Mucosa of descending colon (tissue), 3 donors: Measurements from ENCODE around the gene RGS7BP. TPM values are rescaled to one million over a fixed set of nuclear protein-coding genes. Genes with fewer than 3 reads are reported as not detected.

ENCODE experiments used
- ATAC-seq: fragments of 200-7000 bp; cut with Tn5 transposase; one replicate; pipeline ENCODE4 v1.9.1; 2020; ENCODE audit warnings: mild to moderate bottlenecking, moderate library complexity
- DNase-seq, 3 donors: peaks; one replicate each; pipeline ENCODE4 v3.0.0-alpha.2; 2020
- H3K36me3 ChIP-seq: fragments of 200-600 bp; one replicate; pipeline ENCODE4 v1.8.0; 2021; ENCODE audit warnings: low read depth, mild to moderate bottlenecking
- H3K4me1 ChIP-seq: fragments of 200-600 bp; one replicate; pipeline ENCODE4 v1.8.0; 2021; ENCODE audit warnings: low read depth, mild to moderate bottlenecking
- H3K4me3 ChIP-seq: fragments of 200-600 bp; one replicate; pipeline ENCODE4 v1.8.0; 2021; ENCODE audit warnings: mild to moderate bottlenecking
- H3K9me3 ChIP-seq: fragments of 200-600 bp; one replicate; pipeline ENCODE4 v1.8.0; 2021; ENCODE audit warnings: mild to moderate bottlenecking
- CTCF ChIP-seq: fragments of 200-600 bp; IDR thresholded peaks from one replicate; pipeline ENCODE4 v1.8.0; 2022; ENCODE audit warnings: antibody characterized with exemption, mild to moderate bottlenecking
- intact Hi-C, 2 donors: fragments of 100-400 bp; cut with DNase I in 1 of 2; cut with micrococcal nuclease in 1 of 2; formaldehyde crosslinking; loops; one replicate each; pipeline versions ENCODE4 v1.11.0 to v1.11.1; 2022; cut with DNase I, micrococcal nuclease
- total RNA-seq, 3 donors: library from RNA; stranded (reverse); fragmentation: NEBNext Ultra II Directional in 2 of 3; extraction: Animal tissue kit (Norgen Biotek cat#: 25700) in 2 of 3; gene quantifications; one replicate each; pipeline versions ENCODE4 v1.2.1 to v1.2.4, GENCODE V29; 2021 to 2023
- donor health status: DM: no; HTN: no; CAD: no; lungs with moderate emphysema.
- donor health status: DM: no; HTN: no; CAD: no.
- donor health status: DM: no; HTN: yes; CAD: no.

The RGS7BP gene
- total RNA-seq, 3 donors from 2014 or later = 0.38 to 1.6 (median 0.63) TPM

GRCh38 chr5:64566310-64566916 is 60.6 kb downstream of the RGS7BP start:
- H3K9me3 ChIP-seq = no peaks in the 10 kb centered on the region
- H3K4me3 ChIP-seq = no peak overlapping the region
- no peaks in the 10 kb centered on the region for H3K36me3 ChIP-seq
- no peaks in the 10 kb centered on the region for H3K4me1 ChIP-seq
- TF ChIP-seq CTCF = no peak
- intact Hi-C loops = no loop called here
- DNase-seq (no peak), ATAC-seq (no peak)

- intact Hi-C loops = no loop called here
- Histone ChIP-seq H3K4me3 (no peak overlapping the region), H3K9me3 (no peaks in the 10 kb centered on the region), H3K4me1 (no peaks in the 10 kb centered on the region), H3K36me3 (no peaks in the 10 kb centered on the region)
- TF ChIP-seq CTCF = no peak
- ATAC-seq (no peak), DNase-seq (no peak)
Measured at GRCh38 chr5:64569858-64570257, 64.0 kb downstream of the RGS7BP start.

GRCh38 chr5:64570395-64570996 is 64.7 kb downstream of the RGS7BP start:
- intact Hi-C loops = no loop called here
- Histone ChIP-seq H3K4me3 (no peak overlapping the region), H3K9me3 (no peaks in the 10 kb centered on the region), H3K4me1 (no peaks in the 10 kb centered on the region), H3K36me3 (no peaks in the 10 kb centered on the region)
- no peak for TF ChIP-seq CTCF
- no peak for ATAC-seq
- DNase-seq = no peak

GRCh38 chr5:64575561-64575960 is 69.7 kb downstream of the RGS7BP start:
- ATAC-seq = no peak
- H3K36me3 ChIP-seq = no peaks in the 10 kb centered on the region
- no peaks in the 10 kb centered on the region for H3K4me1 ChIP-seq
- TF ChIP-seq CTCF = no peak
- H3K9me3 ChIP-seq = no peaks in the 10 kb centered on the region
- intact Hi-C loops = no loop called here
- H3K4me3 ChIP-seq = no peak overlapping the region
- DNase-seq = no peak

- Histone ChIP-seq H3K4me1 (no peaks in the 10 kb centered on the region), H3K36me3 (no peaks in the 10 kb centered on the region), H3K4me3 (no peak overlapping the region), H3K9me3 (no peaks in the 10 kb centered on the region)
- no peak for TF ChIP-seq CTCF
- no peak for ATAC-seq
- DNase-seq = no peak
- intact Hi-C loops = no loop called here
Measured at GRCh38 chr5:64576250-64576649, 70.4 kb downstream of the RGS7BP start.
